ENCODE results near the gene CNTN1. TPM values are rescaled to one million over a fixed set of nuclear protein-coding genes. Genes with fewer than 3 reads are reported as not detected.

Gene CNTN1
- total and polyA plus RNA-seq, 10 of the 15 experiments (the other 5 are each of a cell fraction or from before 2014, with no cell fraction given), result 0.06 to 0.14 TPM; not detected in 8

GRCh38 chr12:41106315-41106714 lies 414.1 kb downstream of the CNTN1 start:
- Histone ChIP-seq H2AFZ (ENCODE audit: control insufficient read depth, low read depth, low read length) (no peak overlapping the region), H3K4me1 (ENCODE audit: control insufficient read depth, insufficient read depth, low read length) (no peaks in the 10 kb centered on the region), H3K4me3 (no peak overlapping the region), H3K9ac (ENCODE audit: control insufficient read depth, insufficient read depth, low read length) (no peak overlapping the region), H3K36me3 (ENCODE audit: control insufficient read depth in 2 of 2, insufficient read depth in 2 of 2, low read length in 1 of 2) (no peaks in the 10 kb centered on the region), H3K27ac (ENCODE audit: control insufficient read depth, insufficient read depth) (no peak overlapping the region), H3K79me2 (ENCODE audit: control insufficient read depth, insufficient read depth, low read length) (no peaks in the 10 kb centered on the region), H3K27me3 (replicated peaks in 1 of 2; ENCODE audit: control insufficient read depth in 2 of 2, insufficient read depth in 2 of 2, low read length in 1 of 2) (no peaks in the 10 kb centered on the region), H3K4me2 (ENCODE audit: control insufficient read depth, insufficient read depth) (no peak overlapping the region), H3K9me3 (replicated peaks; ENCODE audit: control insufficient read depth, insufficient read depth, low read length) (no peaks in the 10 kb centered on the region), H4K20me1 (ENCODE audit: control insufficient read depth, insufficient read depth) (no peaks in the 10 kb centered on the region)
- intact Hi-C loops (cut with micrococcal nuclease; ENCODE audit: unreplicated experiment) (no loop called here), in situ Hi-C loops (cut with MboI) (no loop called here)
- TF ChIP-seq MEF2A (IDR thresholded peaks at IDR 0.05; ENCODE audit: insufficient read depth, low read depth, low read length) (no peak), CREM (IDR thresholded peaks at IDR 0.05; ENCODE audit: low read depth) (no peak), ZBED1 (IDR thresholded peaks at IDR 0.05; ENCODE audit: borderline replicate concordance) (no peak), TCF3 (IDR thresholded peaks at IDR 0.05; ENCODE audit: borderline replicate concordance, insufficient read depth, low read depth, low read length) (no peak), STAT1 (conservative IDR thresholded peaks at IDR 0.05) (no peak), CHD4 (IDR thresholded peaks at IDR 0.05) (no peak), LARP7 (IDR thresholded peaks at IDR 0.05) (no peak), POLR2AphosphoS2 (IDR thresholded peaks at IDR 0.05; ENCODE audit: low read depth, low read length) (no peak), FOS (IDR thresholded peaks at IDR 0.05; ENCODE audit: borderline replicate concordance, extremely low read depth, insufficient read length) (no peak)
- no TSS peak for BruUV-seq (replicated peaks)
- ATAC-seq (no peak), FAIRE-seq (no peak), DNase-seq (ENCODE audit: low read depth, low spot score) (no peak)
- 33% methylated on average over 3 of the region's 3 CpGs for WGBS (ENCODE audit: insufficient coverage, insufficient replicate concordance, low lambda C conversion rate, missing lambda C conversion rate)
- SMC1A ChIA-PET (ENCODE audit: uncharacterized antibody, unreplicated experiment), result no interaction called here
- RAD21 ChIA-PET (ENCODE audit: unreplicated experiment), result no interaction called here
- CTCF ChIA-PET, result no interaction called here
- POLR2A ChIA-PET, result no interaction called here

GRCh38 chr12:41108032-41108431 lies 415.8 kb downstream of the CNTN1 start:
- H3K4me2 ChIP-seq (ENCODE audit: control insufficient read depth, insufficient read depth), result no peak overlapping the region
- no peak overlapping the region for H3K4me3 ChIP-seq
- H3K9ac ChIP-seq (ENCODE audit: control insufficient read depth, insufficient read depth, low read length), result no peak overlapping the region
- ChIA-PET SMC1A (ENCODE audit: uncharacterized antibody, unreplicated experiment) (no interaction called here), CTCF (no interaction called here), RAD21 (ENCODE audit: unreplicated experiment) (no interaction called here), POLR2A (no interaction called here)
- no peak for ATAC-seq
- 1% methylated on average over 4 of the region's 4 CpGs for WGBS (ENCODE audit: insufficient coverage, insufficient replicate concordance, low lambda C conversion rate, missing lambda C conversion rate)
- no peak for DNase-seq (ENCODE audit: low read depth, low spot score)
- FAIRE-seq, result no peak
- H3K36me3 ChIP-seq (ENCODE audit: control insufficient read depth in 2 of 2, insufficient read depth in 2 of 2, low read length in 1 of 2), result no peaks in the 10 kb centered on the region
- H3K27me3 ChIP-seq (replicated peaks in 1 of 2; ENCODE audit: control insufficient read depth in 2 of 2, insufficient read depth in 2 of 2, low read length in 1 of 2), result no peaks in the 10 kb centered on the region
- intact Hi-C loops (cut with micrococcal nuclease; ENCODE audit: unreplicated experiment), result no loop called here
- BruUV-seq (replicated peaks), result no TSS peak
- in situ Hi-C loops (cut with MboI), result no loop called here
- no peaks in the 10 kb centered on the region for H3K79me2 ChIP-seq (ENCODE audit: control insufficient read depth, insufficient read depth, low read length)
- H3K27ac ChIP-seq (ENCODE audit: control insufficient read depth, insufficient read depth), result no peak overlapping the region
- H4K20me1 ChIP-seq (ENCODE audit: control insufficient read depth, insufficient read depth), result no peaks in the 10 kb centered on the region
- no peak overlapping the region for H2AFZ ChIP-seq (ENCODE audit: control insufficient read depth, low read depth, low read length)
- no peaks in the 10 kb centered on the region for H3K4me1 ChIP-seq (ENCODE audit: control insufficient read depth, insufficient read depth, low read length)
- H3K9me3 ChIP-seq (replicated peaks; ENCODE audit: control insufficient read depth, insufficient read depth, low read length), result no peaks in the 10 kb centered on the region
- TF ChIP-seq BHLHE40 (IDR thresholded peaks at IDR 0.05; ENCODE audit: borderline replicate concordance in 1 of 2, low read depth in 2 of 2, low read length in 1 of 2), result no peak
- TF ChIP-seq HSF1 (IDR thresholded peaks at IDR 0.05; ENCODE audit: low read depth, low read length), result no peak
- TF ChIP-seq ZSCAN29 (IDR thresholded peaks at IDR 0.05), result no peak
- no peak for TF ChIP-seq SMAD5 (IDR thresholded peaks at IDR 0.05; ENCODE audit: low read depth)
- TF ChIP-seq WRNIP1 (IDR thresholded peaks at IDR 0.05; ENCODE audit: borderline replicate concordance, low read depth, low read length), result no peak
- TF ChIP-seq, protein P1, sequence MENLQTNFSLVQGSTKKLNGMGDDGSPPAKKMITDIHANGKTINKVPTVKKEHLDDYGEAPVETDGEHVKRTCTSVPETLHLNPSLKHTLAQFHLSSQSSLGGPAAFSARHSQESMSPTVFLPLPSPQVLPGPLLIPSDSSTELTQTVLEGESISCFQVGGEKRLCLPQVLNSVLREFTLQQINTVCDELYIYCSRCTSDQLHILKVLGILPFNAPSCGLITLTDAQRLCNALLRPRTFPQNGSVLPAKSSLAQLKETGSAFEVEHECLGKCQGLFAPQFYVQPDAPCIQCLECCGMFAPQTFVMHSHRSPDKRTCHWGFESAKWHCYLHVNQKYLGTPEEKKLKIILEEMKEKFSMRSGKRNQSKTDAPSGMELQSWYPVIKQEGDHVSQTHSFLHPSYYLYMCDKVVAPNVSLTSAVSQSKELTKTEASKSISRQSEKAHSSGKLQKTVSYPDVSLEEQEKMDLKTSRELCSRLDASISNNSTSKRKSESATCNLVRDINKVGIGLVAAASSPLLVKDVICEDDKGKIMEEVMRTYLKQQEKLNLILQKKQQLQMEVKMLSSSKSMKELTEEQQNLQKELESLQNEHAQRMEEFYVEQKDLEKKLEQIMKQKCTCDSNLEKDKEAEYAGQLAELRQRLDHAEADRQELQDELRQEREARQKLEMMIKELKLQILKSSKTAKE (IDR thresholded peaks at IDR 0.05; ENCODE audit: low read depth, poor library complexity, severe bottlenecking), result no peak
- TF ChIP-seq ETV6 (conservative IDR thresholded peaks at IDR 0.05 in 1 of 2, IDR thresholded peaks at IDR 0.05 in 1 of 2; ENCODE audit: borderline replicate concordance in 1 of 2, low read depth in 1 of 2), result no peak
